Measurements from ENCODE around the gene MSRB1. TPM values are rescaled to one million over a fixed set of nuclear protein-coding genes. Genes with fewer than 3 reads are reported as not detected.

The MSRB1 gene
- total RNA-seq, 2 donors from 2014 or later: 20.6 to 23.5 TPM

GRCh38 chr16:1947369-1947670 is 4.3 kb upstream of the MSRB1 start:
- Histone ChIP-seq H3K9ac (ENCODE audit: extremely low read depth, low read length, poor library complexity, severe bottlenecking) (no peak overlapping the region), H3K27ac (ENCODE audit: low read depth, low read length) (no peak overlapping the region), H3K4me3 (ENCODE audit: low read length) (no peak overlapping the region), H3K36me3 (ENCODE audit: control insufficient read depth, insufficient read depth, low read length) (no peaks in the 10 kb centered on the region), H3K9me3 (ENCODE audit: control insufficient read depth, low read length) (no peaks in the 10 kb centered on the region), H3K27me3 (ENCODE audit: control insufficient read depth, insufficient read depth, low read length, poor library complexity, severe bottlenecking) (no peaks in the 10 kb centered on the region), H3K4me1 (ENCODE audit: control insufficient read depth, insufficient read depth, low read length) (no peaks in the 10 kb centered on the region)
- no peak overlapping the region for H3K4me3 Mint-ChIP-seq
- no peak overlapping the region for H3K27ac Mint-ChIP-seq
- H3K9me3 Mint-ChIP-seq: peaks cover 2% of the 10 kb centered on the region
- TF ChIP-seq CTCF (conservative IDR thresholded peaks at IDR 0.05): no peak
- H3K27me3 Mint-ChIP-seq (ENCODE audit: insufficient read depth): peaks cover 10% of the 10 kb centered on the region
- no peaks in the 10 kb centered on the region for H3K4me1 Mint-ChIP-seq
- no peaks in the 10 kb centered on the region for H3K36me3 Mint-ChIP-seq (ENCODE audit: low read depth)
- 95 to 96% methylated on average over 9 of the region's 9 CpGs for WGBS, 2 experiments (ENCODE audit: insufficient coverage in 1 of 2, insufficient read length in 1 of 2)
- DNase-seq: no peak

- DNase-seq: no peak
- Mint-ChIP-seq H3K4me3 (no peak overlapping the region), H3K27me3 (ENCODE audit: insufficient read depth) (peaks cover 10% of the 10 kb centered on the region), H3K9me3 (no peaks in the 10 kb centered on the region), H3K27ac (no peak overlapping the region), H3K4me1 (no peaks in the 10 kb centered on the region), H3K36me3 (ENCODE audit: low read depth) (no peaks in the 10 kb centered on the region)
- H3K4me3 ChIP-seq (ENCODE audit: low read length): no peak overlapping the region
- H3K4me1 ChIP-seq (ENCODE audit: control insufficient read depth, insufficient read depth, low read length): no peaks in the 10 kb centered on the region
- no peak overlapping the region for H3K9ac ChIP-seq (ENCODE audit: extremely low read depth, low read length, poor library complexity, severe bottlenecking)
- no peaks in the 10 kb centered on the region for H3K27me3 ChIP-seq (ENCODE audit: control insufficient read depth, insufficient read depth, low read length, poor library complexity, severe bottlenecking)
- H3K9me3 ChIP-seq (ENCODE audit: control insufficient read depth, low read length): no peaks in the 10 kb centered on the region
- peak; percentile 50 for TF ChIP-seq CTCF (conservative IDR thresholded peaks at IDR 0.05)
- no peaks in the 10 kb centered on the region for H3K36me3 ChIP-seq (ENCODE audit: control insufficient read depth, insufficient read depth, low read length)
- no peak overlapping the region for H3K27ac ChIP-seq (ENCODE audit: low read depth, low read length)
- WGBS, 2 experiments (ENCODE audit: insufficient coverage in 1 of 2, insufficient read length in 1 of 2): 92 to 93% methylated on average over 34 to 38 of the region's 38 CpGs
These were observed 3.7 kb upstream of the MSRB1 start for GRCh38 chr16:1946495-1947368.

- H3K4me3 Mint-ChIP-seq: no peak overlapping the region
- peak; percentile 34 for DNase-seq
- no peaks in the 10 kb centered on the region for H3K9me3 ChIP-seq (ENCODE audit: control insufficient read depth, low read length)
- H3K27me3 Mint-ChIP-seq (ENCODE audit: insufficient read depth): peaks cover 10% of the 10 kb centered on the region
- H3K27ac Mint-ChIP-seq: no peak overlapping the region
- no peak overlapping the region for H3K4me3 ChIP-seq (ENCODE audit: low read length)
- no peaks in the 10 kb centered on the region for H3K4me1 ChIP-seq (ENCODE audit: control insufficient read depth, insufficient read depth, low read length)
- 92 to 94% methylated on average over 14 to 19 of the region's 19 CpGs for WGBS, 2 experiments (ENCODE audit: insufficient coverage in 1 of 2, insufficient read length in 1 of 2)
- peaks cover 3% of the 10 kb centered on the region for H3K4me1 Mint-ChIP-seq
- H3K36me3 ChIP-seq (ENCODE audit: control insufficient read depth, insufficient read depth, low read length): no peaks in the 10 kb centered on the region
- no peaks in the 10 kb centered on the region for H3K27me3 ChIP-seq (ENCODE audit: control insufficient read depth, insufficient read depth, low read length, poor library complexity, severe bottlenecking)
- no peaks in the 10 kb centered on the region for H3K36me3 Mint-ChIP-seq (ENCODE audit: low read depth)
- no peak overlapping the region for H3K27ac ChIP-seq (ENCODE audit: low read depth, low read length)
- H3K9ac ChIP-seq (ENCODE audit: extremely low read depth, low read length, poor library complexity, severe bottlenecking): no peak overlapping the region
- no peak for TF ChIP-seq CTCF (conservative IDR thresholded peaks at IDR 0.05)
- no peaks in the 10 kb centered on the region for H3K9me3 Mint-ChIP-seq
These were observed 2.8 kb upstream of the MSRB1 start for GRCh38 chr16:1945559-1946391.

Measured in endodermal cell (in vitro differentiated cells).